ENCODE data around the gene MRPL2.

DNA sequence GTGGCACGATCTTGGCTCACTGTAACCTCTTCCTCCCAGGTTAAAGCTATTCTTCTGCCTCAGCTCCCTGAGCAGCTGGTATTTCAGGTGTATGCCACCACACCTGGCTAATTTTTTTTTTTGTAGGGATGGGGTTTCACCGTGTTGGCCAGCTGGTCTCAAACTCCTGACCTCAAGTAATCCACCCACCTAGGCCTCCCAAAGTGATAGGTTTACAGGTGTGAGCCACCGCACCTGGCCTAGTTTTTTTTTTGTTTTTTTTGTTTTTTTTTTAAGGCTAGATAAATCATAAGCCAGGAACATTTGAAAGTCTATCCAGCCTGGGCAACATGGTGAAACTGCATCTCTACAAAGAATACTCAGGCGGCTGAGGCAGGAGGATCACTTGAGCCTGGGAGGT, 26.9 kb downstream of the MRPL2 start:
- TF ChIP-seq CTCF (conservative IDR thresholded peaks at IDR 0.05) = no peak
- TF ChIP-seq ZFX (IDR thresholded peaks at IDR 0.05) = no peak
